ENCODE results near the gene CHST15.

Gene CHST15, protein sequence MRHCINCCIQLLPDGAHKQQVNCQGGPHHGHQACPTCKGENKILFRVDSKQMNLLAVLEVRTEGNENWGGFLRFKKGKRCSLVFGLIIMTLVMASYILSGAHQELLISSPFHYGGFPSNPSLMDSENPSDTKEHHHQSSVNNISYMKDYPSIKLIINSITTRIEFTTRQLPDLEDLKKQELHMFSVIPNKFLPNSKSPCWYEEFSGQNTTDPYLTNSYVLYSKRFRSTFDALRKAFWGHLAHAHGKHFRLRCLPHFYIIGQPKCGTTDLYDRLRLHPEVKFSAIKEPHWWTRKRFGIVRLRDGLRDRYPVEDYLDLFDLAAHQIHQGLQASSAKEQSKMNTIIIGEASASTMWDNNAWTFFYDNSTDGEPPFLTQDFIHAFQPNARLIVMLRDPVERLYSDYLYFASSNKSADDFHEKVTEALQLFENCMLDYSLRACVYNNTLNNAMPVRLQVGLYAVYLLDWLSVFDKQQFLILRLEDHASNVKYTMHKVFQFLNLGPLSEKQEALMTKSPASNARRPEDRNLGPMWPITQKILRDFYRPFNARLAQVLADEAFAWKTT

DNA sequence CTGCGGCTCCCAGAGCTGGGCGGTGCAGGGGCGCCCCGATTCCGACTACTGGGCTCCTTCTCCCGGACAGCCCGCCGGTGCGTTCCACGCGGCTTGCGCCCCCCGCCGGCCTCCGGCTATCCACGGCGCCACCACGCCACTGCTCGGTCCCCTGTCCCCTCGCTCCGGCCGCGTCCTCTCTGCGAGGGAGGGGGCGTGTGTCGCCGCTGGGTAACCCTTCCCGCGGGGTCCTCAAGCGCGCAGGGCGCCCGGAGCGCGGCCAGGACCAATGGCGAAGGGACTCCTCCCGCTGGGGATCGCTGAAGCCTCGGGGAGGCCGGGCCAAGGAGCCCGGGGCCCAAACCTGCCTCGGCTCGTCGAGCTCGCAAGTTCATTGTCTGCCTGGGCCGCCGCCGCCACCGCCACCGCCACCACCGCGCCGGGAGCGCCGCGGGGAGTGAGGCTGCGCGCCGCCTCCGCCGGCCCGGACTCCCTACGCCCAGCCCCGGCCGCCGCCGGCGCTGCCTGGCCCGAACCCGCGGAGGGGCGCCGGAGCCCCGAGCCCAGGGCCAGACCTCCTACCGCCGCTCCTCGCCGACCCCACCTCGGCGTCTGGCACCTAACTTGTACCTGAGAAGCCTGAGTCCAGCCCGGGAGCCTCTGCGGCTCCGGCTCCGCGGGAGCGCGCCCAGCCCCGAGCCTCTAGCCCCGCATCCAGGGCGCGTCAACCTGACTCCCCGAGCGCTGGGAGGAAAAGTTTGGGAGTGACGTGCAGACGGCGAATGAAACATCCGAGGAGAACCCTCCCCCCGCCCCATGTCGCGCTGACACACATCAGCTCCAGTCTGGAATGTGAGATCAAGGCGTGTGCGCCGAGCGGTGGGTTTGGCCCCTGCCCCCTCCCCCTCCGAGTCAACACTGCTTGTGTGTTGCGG lies at the start of gene CHST15:
CHST15 (minus strand) TSS at position 739 of the 914 bp plus-strand sequence. CDS start 47,386 bp downstream, outside the sequence.
- Histone ChIP-seq H3K4me3 (ENCODE audit: low read depth in 1 of 2, low read length in 1 of 2) (peak within 1 kb of the TSS; percentile 89 to 100), H3K9me3 (no peaks in the 10 kb centered on the region), H3K27me3 (peaks cover 46% of the 10 kb centered on the region), H3K27ac (peak within 1 kb of the TSS; percentile 100), H3K36me3 (peaks cover 28% of the 10 kb centered on the region), H3K4me1 (ENCODE audit: control insufficient read depth in 1 of 2, insufficient read depth in 1 of 2, low read depth in 1 of 2, low read length in 1 of 2) (peaks cover 48 to 49% of the 10 kb centered on the region in 2 experiments)
- TF ChIP-seq, protein P1, sequence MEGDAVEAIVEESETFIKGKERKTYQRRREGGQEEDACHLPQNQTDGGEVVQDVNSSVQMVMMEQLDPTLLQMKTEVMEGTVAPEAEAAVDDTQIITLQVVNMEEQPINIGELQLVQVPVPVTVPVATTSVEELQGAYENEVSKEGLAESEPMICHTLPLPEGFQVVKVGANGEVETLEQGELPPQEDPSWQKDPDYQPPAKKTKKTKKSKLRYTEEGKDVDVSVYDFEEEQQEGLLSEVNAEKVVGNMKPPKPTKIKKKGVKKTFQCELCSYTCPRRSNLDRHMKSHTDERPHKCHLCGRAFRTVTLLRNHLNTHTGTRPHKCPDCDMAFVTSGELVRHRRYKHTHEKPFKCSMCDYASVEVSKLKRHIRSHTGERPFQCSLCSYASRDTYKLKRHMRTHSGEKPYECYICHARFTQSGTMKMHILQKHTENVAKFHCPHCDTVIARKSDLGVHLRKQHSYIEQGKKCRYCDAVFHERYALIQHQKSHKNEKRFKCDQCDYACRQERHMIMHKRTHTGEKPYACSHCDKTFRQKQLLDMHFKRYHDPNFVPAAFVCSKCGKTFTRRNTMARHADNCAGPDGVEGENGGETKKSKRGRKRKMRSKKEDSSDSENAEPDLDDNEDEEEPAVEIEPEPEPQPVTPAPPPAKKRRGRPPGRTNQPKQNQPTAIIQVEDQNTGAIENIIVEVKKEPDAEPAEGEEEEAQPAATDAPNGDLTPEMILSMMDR (IDR thresholded peaks at IDR 0.05) = peak; percentile 47

DNA sequence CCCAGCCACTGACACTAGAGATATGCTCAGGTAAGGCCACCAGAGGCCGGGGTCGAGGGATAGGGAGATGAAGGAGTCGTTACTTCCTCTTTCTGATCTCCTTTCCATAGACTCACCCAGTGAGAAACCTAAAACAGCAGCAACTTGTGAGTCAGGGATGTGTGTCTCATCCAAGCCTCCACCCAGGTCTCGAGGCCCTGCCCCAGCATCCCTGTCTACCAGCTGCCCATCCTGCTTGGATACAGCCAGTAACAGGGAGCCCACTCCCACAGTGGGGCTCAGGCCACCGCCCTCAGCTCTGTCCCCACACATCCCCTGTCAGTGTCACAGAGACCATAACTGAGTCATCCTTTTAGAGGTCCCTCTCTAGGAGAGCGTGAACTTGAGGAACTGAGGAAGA lies 49.6 kb upstream of the CHST15 start:
- H3K27me3 ChIP-seq = no peaks in the 10 kb centered on the region
- TF ChIP-seq, protein P1 (IDR thresholded peaks at IDR 0.05) = peak; percentile 23
- peak overlapping the region; percentile 96 for H3K27ac ChIP-seq

DNA sequence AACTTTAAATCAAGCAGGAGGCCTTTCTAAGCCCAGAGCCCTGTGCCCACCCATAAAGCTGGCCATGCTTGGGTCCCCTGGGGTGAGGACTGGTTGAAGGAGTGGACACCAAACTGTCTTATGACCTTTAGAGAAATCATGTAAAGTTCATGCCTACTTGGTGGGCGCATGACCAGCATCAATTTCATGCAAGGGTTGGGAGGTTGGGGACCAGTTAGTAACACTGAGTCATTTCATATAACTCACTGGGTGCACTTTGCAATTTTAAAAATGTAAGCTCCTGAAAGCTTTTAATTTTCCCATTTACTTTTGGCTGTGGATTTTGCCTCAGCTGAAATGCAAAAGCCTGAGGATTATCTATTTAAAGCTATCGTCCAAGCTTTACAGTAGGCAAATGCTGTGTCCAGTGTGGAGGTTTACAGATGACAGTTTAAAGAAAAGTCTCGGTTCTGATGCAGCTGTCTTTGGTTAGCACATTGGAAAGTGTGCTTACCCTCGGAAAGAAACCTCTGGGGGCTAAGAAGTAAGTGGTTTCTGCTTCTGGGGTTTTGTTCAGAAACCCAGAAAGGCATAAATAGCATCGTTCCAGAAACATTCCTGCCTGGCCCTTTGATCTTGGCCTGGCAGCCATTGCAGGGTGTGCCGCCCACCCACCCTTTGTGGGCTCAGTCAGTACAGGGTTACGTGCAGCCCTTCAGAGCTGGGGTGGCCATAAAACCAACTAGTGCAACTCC lies 48.8 kb upstream of the CHST15 start:
- Histone ChIP-seq H3K36me3 (no peaks in the 10 kb centered on the region), H3K9me3 (no peaks in the 10 kb centered on the region)
- TF ChIP-seq, protein P1 (IDR thresholded peaks at IDR 0.05) = no peak

More for the DNA sequence above, 49.6 kb upstream of the CHST15 start:
- H3K4me1 ChIP-seq (ENCODE audit: control insufficient read depth in 1 of 2, insufficient read depth in 1 of 2, low read depth in 1 of 2, low read length in 1 of 2) = peaks cover 59 to 62% of the 10 kb centered on the region in 2 experiments
- no peaks in the 10 kb centered on the region for H3K9me3 ChIP-seq
- H3K4me3 ChIP-seq (ENCODE audit: low read depth in 1 of 2, low read length in 1 of 2) = no peak overlapping the region
- H3K36me3 ChIP-seq = no peaks in the 10 kb centered on the region

DNA sequence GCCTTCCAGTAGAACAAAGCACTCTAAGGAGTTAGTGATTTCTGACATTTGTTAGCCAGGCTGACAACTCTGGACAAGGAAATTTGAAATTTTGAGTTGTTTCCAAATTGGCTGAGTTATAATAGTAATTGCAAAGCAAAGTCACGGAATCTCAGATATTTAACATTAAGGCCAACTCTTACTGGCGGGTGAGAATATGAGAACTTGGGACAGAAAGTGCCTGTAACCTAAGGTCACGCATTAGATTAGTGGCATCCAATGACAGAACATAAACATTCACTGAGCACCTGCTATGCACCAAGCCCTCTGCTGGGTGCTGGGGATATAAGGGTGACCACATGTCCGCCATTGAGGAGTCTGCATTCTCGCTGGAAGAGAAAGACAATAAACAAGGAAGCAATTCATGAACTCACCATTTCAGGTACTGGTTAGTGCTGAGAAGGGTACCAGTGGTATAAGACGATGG lies 45.5 kb upstream of the CHST15 start:
- H3K4me1 ChIP-seq (ENCODE audit: control insufficient read depth in 1 of 2, insufficient read depth in 1 of 2, low read depth in 1 of 2, low read length in 1 of 2) = peaks cover 19 to 21% of the 10 kb centered on the region in 2 experiments
- TF ChIP-seq, protein P1 (IDR thresholded peaks at IDR 0.05) = no peak
- H3K36me3 ChIP-seq = no peaks in the 10 kb centered on the region
- no peaks in the 10 kb centered on the region for H3K9me3 ChIP-seq
- H3K27ac ChIP-seq = no peak overlapping the region
- H3K4me3 ChIP-seq (ENCODE audit: low read depth in 1 of 2, low read length in 1 of 2) = no peak overlapping the region
- H3K27me3 ChIP-seq = no peaks in the 10 kb centered on the region

More for the DNA sequence above, 48.8 kb upstream of the CHST15 start:
- Histone ChIP-seq H3K27me3 (no peaks in the 10 kb centered on the region), H3K4me1 (ENCODE audit: control insufficient read depth in 1 of 2, insufficient read depth in 1 of 2, low read depth in 1 of 2, low read length in 1 of 2) (peaks cover 52 to 54% of the 10 kb centered on the region in 2 experiments), H3K27ac (peak overlapping the region; percentile 96), H3K4me3 (ENCODE audit: low read depth in 1 of 2, low read length in 1 of 2) (no peak overlapping the region)
